Activated CD4-positive, CD25-positive, alpha-beta regulatory T cell (primary cell): ENCODE data around the gene TMBIM1.

Experiments used
- DNase-seq, 4 experiments: peaks; one replicate each; lab custom pipeline; 2025; lab: John Stamatoyannopoulos, UW

TMBIM1 gene

DNA sequence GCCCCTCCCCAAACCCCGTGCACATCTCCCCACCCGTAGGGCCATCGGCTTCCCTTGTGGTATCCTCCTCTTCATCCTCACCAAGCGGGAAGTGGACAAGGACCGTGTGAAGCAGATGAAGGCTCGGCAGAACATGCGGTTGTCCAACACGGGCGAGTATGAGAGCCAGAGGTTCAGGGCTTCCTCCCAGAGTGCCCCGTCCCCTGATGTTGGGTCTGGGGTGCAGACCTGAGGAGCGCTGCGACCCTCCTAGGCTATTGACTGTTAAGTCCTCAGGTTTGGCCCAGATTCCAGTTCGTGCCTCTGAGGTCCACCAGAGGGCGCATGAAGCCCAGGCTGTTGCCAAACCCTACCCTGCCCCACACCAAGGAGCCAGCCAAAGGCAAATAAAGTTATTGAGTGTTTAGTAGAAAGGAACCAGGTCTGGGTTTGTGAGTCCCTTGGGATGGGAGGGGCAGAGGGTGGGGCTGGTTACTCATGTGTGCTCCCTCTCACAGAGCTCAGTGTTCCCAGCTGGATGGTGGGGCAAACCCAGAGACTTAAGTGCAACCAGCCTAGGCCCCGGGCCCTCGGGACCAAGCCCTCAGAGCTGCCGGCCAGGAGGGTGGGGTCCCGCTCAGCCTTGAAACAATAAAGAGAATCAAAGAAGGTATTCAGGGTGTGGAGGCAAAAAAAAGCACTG is 19.6 kb downstream of the TMBIM1 start:
- peak; percentile 40 to 66 (median 58) for DNase-seq

- DNase-seq = no peak
Measured at GRCh38 chr2:218271865-218272530, 20.3 kb downstream of the TMBIM1 start.

- DNase-seq = no peak
Measured at GRCh38 chr2:218271487-218271797, 20.9 kb downstream of the TMBIM1 start.

DNA sequence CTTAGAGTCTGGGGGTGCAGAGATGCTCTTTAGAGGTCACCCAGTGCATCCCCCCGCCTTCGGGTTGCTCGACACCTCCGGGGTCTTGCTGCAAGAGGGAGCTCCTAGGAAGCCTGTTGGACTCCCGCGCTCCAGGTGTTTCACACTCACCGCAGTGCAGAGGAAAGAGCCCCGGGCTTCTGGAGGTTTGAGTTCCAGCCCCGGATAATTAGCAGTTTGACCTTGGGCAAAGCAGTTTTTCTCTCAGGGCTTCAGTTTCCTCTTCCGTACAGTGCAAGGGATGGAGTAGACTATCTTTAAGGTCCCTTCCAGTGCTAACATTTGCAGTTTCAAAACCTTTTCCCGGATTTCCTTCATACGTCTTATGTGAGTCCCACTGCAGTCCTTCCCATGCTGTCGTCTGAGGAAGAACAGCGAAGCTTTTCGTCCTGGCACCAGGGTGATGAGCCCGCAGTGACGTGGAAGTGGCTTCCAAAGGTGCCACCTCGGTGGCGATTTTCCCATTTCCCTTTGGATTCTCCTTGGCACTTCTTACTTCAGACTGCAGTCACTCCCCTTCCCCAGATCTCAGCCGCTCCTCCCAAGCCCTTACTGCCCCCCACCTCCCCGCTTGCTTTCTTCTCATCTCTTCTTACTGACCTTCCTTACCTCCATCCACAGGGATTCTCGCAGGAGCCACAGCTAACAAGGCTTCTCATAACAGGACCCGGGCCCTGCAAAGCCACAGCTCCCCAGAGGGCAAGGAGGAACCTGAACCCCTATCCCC is 21.4 kb downstream of the TMBIM1 start:
- no peak for DNase-seq

- peak; percentile 99 for DNase-seq
Measured at GRCh38 chr2:218269900-218270720, 22.2 kb downstream of the TMBIM1 start, which contains the start of the genes AAMP and PNKD. Gene AAMP, minus strand, starts transcription at chr2:218270137. Its CDS starts 51 bp downstream, at chr2:218270086. Gene PNKD, plus strand, starts transcription at chr2:218270519. Its CDS starts 17 bp downstream, at chr2:218270536.

DNA sequence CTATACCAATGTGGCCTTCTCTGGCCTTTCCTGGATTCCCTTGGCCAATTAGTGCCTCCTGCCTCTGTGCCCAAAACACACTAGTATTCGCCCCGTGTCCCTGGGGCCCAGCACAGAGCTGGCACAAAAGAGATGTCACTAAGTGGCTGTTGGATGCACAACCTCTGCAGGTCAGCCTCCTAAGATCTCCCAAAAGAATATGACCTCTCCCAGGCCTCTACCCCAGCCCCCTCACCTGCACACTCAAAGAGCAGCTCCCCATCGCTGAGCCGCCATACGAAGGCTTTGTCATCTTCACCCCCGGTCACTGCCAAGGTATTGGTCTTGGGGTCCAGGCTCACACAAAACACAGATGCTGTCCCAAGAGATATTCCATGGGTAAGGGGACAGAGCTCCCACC is 25.0 kb downstream of the TMBIM1 start:
- no peak for DNase-seq

GRCh38 chr2:218266316-218266979 is 25.9 kb downstream of the TMBIM1 start:
- no peak for DNase-seq

DNA sequence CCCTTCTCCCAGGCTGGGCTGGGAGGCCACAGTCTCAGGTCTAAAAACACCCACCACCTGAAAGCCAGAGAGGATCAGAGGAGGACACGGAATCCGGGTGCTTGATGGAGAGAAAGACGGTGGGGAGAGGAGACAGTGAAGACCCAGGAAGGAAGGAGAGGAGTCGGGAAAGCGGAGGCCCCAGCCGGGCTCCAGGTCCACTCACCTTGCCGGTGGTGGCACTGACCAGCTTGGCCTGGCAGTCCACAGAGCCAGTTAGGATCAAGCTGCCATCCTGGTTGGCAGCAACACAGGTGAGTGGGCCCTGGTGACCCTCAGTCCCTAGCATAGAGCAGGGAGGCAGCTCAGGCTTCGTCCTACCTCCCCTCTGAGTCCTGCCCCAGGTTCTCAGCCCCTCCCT is 26.7 kb downstream of the TMBIM1 start:
- DNase-seq = no peak

- DNase-seq = no peak
Measured at GRCh38 chr2:218264773-218265561, 27.3 kb downstream of the TMBIM1 start.

DNA sequence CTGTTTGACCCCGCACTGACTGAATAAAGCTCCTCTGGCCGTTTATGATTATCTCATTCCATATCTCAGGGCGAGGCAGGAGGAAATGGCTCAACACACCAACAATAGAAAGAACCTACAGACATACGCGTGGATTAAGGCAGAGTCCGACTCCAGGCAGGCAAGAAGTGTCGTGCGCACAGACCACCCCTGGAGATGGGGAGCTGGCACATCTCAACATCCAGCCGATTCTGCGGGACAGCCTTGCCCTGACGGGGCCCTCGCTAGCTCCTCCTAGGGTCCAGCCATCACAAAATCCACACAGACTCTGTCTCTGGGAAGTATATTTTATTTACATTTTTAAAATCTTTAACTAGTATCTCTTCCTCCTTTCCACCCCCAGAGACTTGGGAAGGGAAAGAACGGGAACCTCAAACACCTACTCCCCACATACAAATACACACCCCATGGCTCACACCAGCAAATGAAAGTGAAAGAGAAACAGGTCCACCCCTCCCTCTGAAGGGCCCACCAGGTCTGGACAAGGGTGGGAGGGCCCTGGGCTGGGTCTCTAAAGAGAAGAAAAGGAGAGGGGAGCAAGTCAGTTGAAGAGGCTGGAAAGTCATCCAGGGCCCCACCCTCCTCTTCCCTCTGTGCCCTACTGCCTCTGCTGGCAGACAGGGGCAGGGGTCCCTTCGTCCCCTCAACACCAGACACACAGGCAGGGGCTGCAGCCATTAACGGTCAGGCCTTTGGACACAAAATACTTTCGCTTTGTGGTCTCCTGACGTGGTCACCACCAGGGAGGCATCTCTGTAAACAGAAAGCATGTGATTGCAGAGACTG is 28.3 kb downstream of the TMBIM1 start:
- no peak for DNase-seq

GRCh38 chr2:218262631-218263586 is 29.4 kb downstream of the TMBIM1 start:
- DNase-seq = no peak

DNA sequence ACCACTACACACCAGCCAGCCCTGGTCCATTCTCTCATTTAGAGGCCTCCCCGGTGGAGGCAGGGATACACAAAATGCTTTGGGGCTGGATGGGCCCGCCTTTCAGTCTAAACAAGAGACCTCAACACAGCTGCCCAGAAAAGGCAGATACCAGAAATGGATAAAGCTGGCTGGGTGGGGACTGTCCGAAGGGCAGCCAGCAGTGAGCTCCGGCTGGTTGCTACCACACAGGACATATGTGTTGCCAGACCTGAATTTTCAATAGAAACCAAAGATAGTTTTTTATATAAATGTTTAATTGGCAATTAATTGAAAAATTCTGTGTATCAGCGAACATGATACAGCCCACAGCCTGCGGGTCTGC is 30.1 kb downstream of the TMBIM1 start:
- no peak for DNase-seq

GRCh38 chr2:218261423-218262236 is 30.7 kb downstream of the TMBIM1 start:
- no peak for DNase-seq

DNA sequence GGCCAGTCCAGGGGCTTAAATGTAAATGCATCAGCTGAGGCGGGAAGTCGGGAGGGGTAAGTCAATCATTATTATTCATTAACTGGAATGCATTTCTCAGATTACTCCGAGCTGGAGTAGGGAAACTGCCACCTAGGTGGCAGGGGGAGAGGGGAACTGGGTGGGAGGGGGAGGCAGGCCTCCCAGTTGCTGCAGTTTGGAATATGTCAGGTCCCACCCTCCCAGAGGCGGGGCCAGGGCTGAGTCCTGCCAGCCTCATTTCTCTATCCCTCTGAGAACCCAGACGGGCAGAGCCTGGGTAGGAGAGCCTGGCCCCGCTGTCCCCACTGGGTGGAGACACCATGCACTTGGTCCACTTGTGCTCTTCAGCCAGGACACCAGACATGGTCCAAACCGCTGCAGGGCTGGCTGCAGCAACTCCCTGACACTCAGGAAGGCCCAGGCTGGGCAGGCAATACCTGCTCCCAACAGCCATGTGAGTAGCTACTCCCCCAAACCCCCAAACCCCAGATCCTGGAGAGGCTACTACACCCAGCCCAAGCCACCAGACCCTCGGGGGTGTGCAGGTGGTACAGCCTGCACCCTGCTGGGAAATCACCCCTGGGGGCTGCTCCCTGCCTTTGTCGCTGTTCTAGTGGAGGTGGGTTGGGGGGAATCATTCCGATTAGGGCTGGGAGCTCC is 31.4 kb downstream of the TMBIM1 start, which contains the start of gene GPBAR1:
GPBAR1 (plus strand) TSS at position 274 of the 681 bp plus-strand sequence. CDS start 1,710 bp downstream, outside the sequence.
- no peak for DNase-seq

GRCh38 chr2:218260166-218260565 is 32.1 kb downstream of the TMBIM1 start:
- no peak for DNase-seq

DNA sequence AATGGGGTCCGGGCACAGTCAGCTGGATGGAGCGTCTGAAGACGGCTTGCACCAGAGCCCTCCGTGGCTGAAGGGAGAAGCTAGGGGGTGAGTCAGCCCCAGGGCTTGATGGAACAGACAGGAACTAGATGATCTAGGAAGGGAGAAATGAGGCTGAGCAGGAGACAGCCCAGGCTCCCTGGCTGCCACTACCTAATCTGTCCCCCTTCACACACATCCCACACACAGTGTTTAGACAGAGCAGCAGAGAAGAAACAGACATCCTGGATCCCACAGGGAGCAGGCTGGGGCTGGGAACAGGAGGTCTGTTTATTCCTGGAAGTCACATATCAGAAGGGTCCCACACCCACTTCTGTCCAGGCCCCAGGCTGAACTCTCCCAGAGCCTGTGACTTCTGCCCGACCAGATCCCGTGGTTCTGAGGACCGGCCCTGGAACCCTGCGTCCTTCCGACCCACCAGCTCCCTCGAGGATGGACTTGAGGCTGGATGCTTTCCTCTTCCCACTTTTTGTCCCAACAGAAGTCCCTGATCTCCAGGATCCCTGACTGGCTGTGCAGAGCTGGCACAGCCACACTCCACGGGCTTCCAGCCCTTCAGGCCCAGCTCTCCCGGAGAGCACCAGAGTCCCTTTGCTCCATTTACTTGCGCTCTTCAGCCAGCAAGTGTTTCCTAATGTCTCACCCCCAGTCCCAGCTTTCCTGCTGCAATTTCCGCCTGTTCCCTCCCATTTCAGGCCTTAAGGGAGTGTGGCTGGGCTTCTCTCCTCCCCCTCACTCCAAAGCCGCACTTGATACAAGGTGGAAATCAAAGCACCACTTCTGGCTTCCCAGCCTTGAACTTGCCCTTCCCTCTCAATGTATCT is 33.0 kb downstream of the TMBIM1 start:
- DNase-seq = no peak
